GM21737 (cell line): ENCODE data around the gene AK8.

Experiments used
- ATAC-seq: cut with Tn5 transposase; IDR thresholded peaks from one replicate; pipeline ENCODE4 v1.9.1; 2021; ENCODE audit warnings: mild to moderate bottlenecking, moderate library complexity; ENCODE audit not compliant: unreplicated experiment

AK8 gene

GRCh38 chr9:132826621-132827365 is 51.3 kb downstream of the AK8 start:
- ATAC-seq: no peak

GRCh38 chr9:132826131-132826530 is 52.0 kb downstream of the AK8 start:
- ATAC-seq: no peak

- no peak for ATAC-seq
These were observed 52.7 kb downstream of the AK8 start for GRCh38 chr9:132825430-132825829.

GRCh38 chr9:132824951-132825350 is 53.1 kb downstream of the AK8 start:
- no peak for ATAC-seq

GRCh38 chr9:132824151-132824550 is 53.9 kb downstream of the AK8 start:
- no peak for ATAC-seq

GRCh38 chr9:132823370-132824145 is 54.5 kb downstream of the AK8 start:
- no peak for ATAC-seq

GRCh38 chr9:132820169-132820944 is 57.7 kb downstream of the AK8 start:
- no peak for ATAC-seq

- no peak for ATAC-seq
These were observed 59.5 kb downstream of the AK8 start for GRCh38 chr9:132818588-132818987.

GRCh38 chr9:132814937-132815336 is 63.1 kb downstream of the AK8 start:
- no peak for ATAC-seq

GRCh38 chr9:132813115-132813771 is 64.8 kb downstream of the AK8 start:
- ATAC-seq: no peak

GRCh38 chr9:132811985-132812384 is 66.1 kb downstream of the AK8 start:
- no peak for ATAC-seq

GRCh38 chr9:132810314-132810713 is 67.8 kb downstream of the AK8 start:
- ATAC-seq: no peak

GRCh38 chr9:132809677-132810271 is 68.3 kb downstream of the AK8 start:
- no peak for ATAC-seq

GRCh38 chr9:132808645-132809044 is 69.4 kb downstream of the AK8 start:
- ATAC-seq: no peak

- no peak for ATAC-seq
These were observed 71.2 kb downstream of the AK8 start for GRCh38 chr9:132806723-132807421.

GRCh38 chr9:132806306-132806705 is 71.8 kb downstream of the AK8 start:
- no peak for ATAC-seq

- ATAC-seq: no peak
These were observed 73.3 kb downstream of the AK8 start for GRCh38 chr9:132804576-132805295.

- ATAC-seq: no peak
These were observed 75.8 kb downstream of the AK8 start for GRCh38 chr9:132802121-132802795.

GRCh38 chr9:132801659-132802058 is 76.4 kb downstream of the AK8 start:
- no peak for ATAC-seq
